ENCODE measurements around the gene RUVBL2. TPM values are rescaled to one million over a fixed set of nuclear protein-coding genes. Genes with fewer than 3 reads are reported as not detected.

RUVBL2 gene
- total and polyA plus RNA-seq, 2 of the 4 experiments (the other 2 are of a cell fraction): 196 to 391 TPM

DNA sequence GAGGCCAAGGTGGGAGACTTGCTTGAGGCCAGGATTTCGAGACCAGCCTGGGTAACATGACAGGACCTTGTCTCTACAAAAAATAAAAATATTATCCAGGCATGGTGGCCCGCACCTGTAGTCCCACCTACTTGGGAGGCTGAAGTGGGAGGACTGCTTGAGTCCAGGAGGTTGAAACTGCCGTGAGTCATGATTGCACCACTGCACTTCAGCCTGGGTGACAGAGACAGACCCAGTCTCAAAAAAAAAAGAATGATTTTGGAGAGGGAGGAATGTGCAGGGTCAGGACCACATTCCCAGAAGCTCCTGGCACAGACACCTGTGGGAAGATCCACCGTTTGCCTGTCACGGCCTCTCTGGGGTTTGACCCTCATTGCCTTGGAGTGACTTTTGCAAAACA lies 48.3 kb upstream of the RUVBL2 start:
- no TSS peak for BruUV-seq (replicated peaks)
- TF ChIP-seq, protein P1, sequence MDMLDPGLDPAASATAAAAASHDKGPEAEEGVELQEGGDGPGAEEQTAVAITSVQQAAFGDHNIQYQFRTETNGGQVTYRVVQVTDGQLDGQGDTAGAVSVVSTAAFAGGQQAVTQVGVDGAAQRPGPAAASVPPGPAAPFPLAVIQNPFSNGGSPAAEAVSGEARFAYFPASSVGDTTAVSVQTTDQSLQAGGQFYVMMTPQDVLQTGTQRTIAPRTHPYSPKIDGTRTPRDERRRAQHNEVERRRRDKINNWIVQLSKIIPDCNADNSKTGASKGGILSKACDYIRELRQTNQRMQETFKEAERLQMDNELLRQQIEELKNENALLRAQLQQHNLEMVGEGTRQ (IDR thresholded peaks at IDR 0.05; ENCODE audit: low read depth, low read length): no peak
- no peak for TF ChIP-seq ELK1 (IDR thresholded peaks at IDR 0.05; ENCODE audit: borderline replicate concordance, low read depth, low read length)
- TF ChIP-seq NFE2L2 (IDR thresholded peaks at IDR 0.05; ENCODE audit: low read depth, low read length): no peak
- TF ChIP-seq CEBPB (IDR thresholded peaks at IDR 0.05; ENCODE audit: low read depth, low read length): 0 out of 2 replicates have a peak, but pooled peaks have one; percentile 21
- POLR2A ChIA-PET (ENCODE audit: unreplicated experiment): no interaction called here
- WGBS, 2 experiments (ENCODE audit: extremely low coverage in 2 of 2, insufficient read length in 1 of 2): no CpG with 5 or more reads among the region's 5 CpGs
- Histone ChIP-seq H3K9me3 (ENCODE audit: control insufficient read depth, insufficient read depth, low read length) (peaks cover 12% of the 10 kb centered on the region; the same call in 1 of the 2 replicates), H2AK5ac (ENCODE audit: low read depth, low read length) (no peak overlapping the region), H4K91ac (ENCODE audit: insufficient read depth, low read depth, low read length) (no peak overlapping the region), H3K36me3 (ENCODE audit: control insufficient read depth, insufficient read depth, low read length) (no peaks in the 10 kb centered on the region), H2BK15ac (ENCODE audit: low read depth, low read length) (no peak overlapping the region), H2AK9ac (replicated peaks; ENCODE audit: low read depth, low read length, poor library complexity) (no peak overlapping the region), H4K20me1 (ENCODE audit: insufficient read depth, low read length) (no peaks in the 10 kb centered on the region), H3K9ac (ENCODE audit: low read depth, low read length) (no peak overlapping the region), H4K5ac (ENCODE audit: low read depth, low read length) (no peak overlapping the region), H3K79me1 (ENCODE audit: low read depth in 1 of 2, low read length in 2 of 2) (no peaks in the 10 kb centered on the region), H3K4me2 (ENCODE audit: low read depth, low read length) (no peak overlapping the region), H3K4ac (ENCODE audit: low read depth, low read length) (no peak overlapping the region), H3K56ac (ENCODE audit: extremely low read depth, insufficient read depth, low read length) (no peak overlapping the region), H3K27ac (ENCODE audit: insufficient read depth, low read length) (no peak overlapping the region), H3K4me1 (ENCODE audit: control insufficient read depth, insufficient read depth, low read length) (no peaks in the 10 kb centered on the region), H4K8ac (ENCODE audit: low read depth in 2 of 2, low read length in 2 of 2) (no peak overlapping the region), H3K27me3 (ENCODE audit: control insufficient read depth, insufficient read depth, low read length) (no peaks in the 10 kb centered on the region), H2BK5ac (ENCODE audit: low read depth, low read length, poor library complexity, severe bottlenecking) (no peak overlapping the region), H3K9me1 (ENCODE audit: insufficient read depth, low read length) (no peaks in the 10 kb centered on the region), H3K23ac (ENCODE audit: low read depth, low read length) (no peak overlapping the region), H3K18ac (ENCODE audit: low read depth, low read length) (no peak overlapping the region), H2BK120ac (ENCODE audit: low read depth, low read length) (no peak overlapping the region), H2BK20ac (ENCODE audit: low read depth, low read length) (no peak overlapping the region), H3K14ac (replicated peaks; ENCODE audit: low read depth, low read length) (no peak overlapping the region), H3K4me3 (ENCODE audit: insufficient read depth, low read depth, low read length) (no peak overlapping the region), H2AFZ (replicated peaks; ENCODE audit: low read length, poor library complexity) (no peak overlapping the region)
- CTCF ChIA-PET: no interaction called here
- dilution Hi-C loops (cut with HindIII; ENCODE audit: low sequenced_read_pairs, unreplicated experiment) (no loop called here), in situ Hi-C loops (cut with MboI; ENCODE audit: low sequenced_read_pairs) (no loop called here), intact Hi-C loops (cut with micrococcal nuclease) (no loop called here)
- ATAC-seq (ENCODE audit: low read depth) (no peak), DNase-seq (no peak)

All from IMR-90 (cell line).